ENCODE data around the gene PDCD7.
A peak's percentile ranks its signal among the peaks of the same experiment; 100 is the strongest.

The PDCD7 gene

DNA sequence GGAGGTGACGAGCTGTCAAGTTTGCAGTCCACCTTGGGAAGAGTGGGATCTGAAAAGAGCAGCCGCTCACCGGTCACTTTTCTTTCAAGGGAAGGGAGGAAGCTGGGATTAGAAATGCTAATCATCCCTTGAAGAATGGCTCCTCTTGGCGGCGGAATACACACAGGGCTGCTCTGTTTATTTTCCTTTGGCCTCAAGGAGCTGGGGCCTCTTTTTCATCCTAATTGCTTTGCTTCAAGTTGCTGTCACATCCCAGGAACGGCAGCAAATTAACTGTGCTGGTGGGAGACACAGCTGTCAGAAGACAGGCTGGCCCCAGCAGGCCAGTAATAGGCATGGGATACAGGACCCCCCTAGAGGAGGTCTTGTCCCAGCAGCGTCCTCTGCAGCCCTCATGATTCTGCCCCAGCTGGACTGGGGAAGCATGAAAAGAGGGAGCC, 50.3 kb downstream of the PDCD7 start:
- TF ChIP-seq, protein P1, sequence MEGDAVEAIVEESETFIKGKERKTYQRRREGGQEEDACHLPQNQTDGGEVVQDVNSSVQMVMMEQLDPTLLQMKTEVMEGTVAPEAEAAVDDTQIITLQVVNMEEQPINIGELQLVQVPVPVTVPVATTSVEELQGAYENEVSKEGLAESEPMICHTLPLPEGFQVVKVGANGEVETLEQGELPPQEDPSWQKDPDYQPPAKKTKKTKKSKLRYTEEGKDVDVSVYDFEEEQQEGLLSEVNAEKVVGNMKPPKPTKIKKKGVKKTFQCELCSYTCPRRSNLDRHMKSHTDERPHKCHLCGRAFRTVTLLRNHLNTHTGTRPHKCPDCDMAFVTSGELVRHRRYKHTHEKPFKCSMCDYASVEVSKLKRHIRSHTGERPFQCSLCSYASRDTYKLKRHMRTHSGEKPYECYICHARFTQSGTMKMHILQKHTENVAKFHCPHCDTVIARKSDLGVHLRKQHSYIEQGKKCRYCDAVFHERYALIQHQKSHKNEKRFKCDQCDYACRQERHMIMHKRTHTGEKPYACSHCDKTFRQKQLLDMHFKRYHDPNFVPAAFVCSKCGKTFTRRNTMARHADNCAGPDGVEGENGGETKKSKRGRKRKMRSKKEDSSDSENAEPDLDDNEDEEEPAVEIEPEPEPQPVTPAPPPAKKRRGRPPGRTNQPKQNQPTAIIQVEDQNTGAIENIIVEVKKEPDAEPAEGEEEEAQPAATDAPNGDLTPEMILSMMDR (IDR thresholded peaks at IDR 0.05; ENCODE audit: low read depth, low read length): peak; percentile 57
- H3K4me3 ChIP-seq (ENCODE audit: low read depth, low read length): no peak overlapping the region

DNA sequence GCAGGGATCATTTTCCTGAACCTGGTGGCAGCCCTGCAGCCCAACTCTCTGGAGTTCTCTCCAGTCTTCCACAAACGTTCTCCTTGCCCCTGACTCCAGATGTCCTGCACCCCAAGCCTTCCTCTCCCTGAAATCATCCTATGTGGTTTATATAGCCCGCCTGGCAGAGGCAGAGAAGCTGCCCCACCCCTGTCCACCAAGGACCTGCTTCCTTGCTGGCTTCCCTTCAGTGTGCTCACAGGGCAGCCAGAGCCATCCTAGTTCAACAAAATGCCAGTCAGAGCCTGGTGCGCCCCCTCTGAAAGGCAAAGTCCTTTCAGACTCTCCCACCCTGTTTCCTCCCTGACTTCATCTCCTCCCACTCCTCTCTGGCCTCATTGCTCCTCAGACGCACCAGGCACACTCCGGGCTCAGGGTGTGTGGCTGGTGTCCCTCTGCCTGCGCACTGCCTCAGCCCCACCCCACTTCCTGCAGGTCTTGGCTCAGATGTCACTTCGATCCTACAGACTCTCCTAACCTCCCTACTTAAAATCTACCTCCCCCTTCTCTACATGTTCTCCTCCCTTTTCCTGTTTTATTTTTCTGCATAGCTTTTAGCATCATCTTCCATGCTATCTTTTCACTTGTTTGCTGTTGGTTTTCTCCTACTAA, 51.2 kb downstream of the PDCD7 start:
- H3K4me3 ChIP-seq (ENCODE audit: low read depth, low read length): no peak overlapping the region
- TF ChIP-seq, protein P1 (IDR thresholded peaks at IDR 0.05; ENCODE audit: low read depth, low read length): no peak

DNA sequence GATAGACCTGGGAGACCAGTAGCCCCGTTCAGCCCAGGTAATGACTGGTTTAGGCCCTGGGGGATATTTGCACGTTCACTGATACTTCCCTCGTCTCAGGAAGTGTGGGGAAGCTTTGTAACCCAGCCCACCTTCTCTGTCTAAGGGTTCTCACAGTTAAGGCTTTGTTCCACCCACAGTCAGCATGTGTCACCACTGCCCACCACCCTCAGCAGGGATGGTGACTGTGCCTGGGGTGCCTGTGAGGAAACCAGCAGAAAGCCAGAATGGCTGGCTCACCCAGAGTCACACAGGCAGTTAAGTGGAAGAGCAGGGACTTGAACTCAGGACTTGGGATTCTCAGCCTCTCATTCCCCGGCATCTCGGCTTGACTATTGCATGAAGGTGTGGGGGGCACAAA, 51.9 kb downstream of the PDCD7 start:
- no peak overlapping the region for H3K4me3 ChIP-seq (ENCODE audit: low read depth, low read length)
- TF ChIP-seq, protein P1 (IDR thresholded peaks at IDR 0.05; ENCODE audit: low read depth, low read length): no peak

DNA sequence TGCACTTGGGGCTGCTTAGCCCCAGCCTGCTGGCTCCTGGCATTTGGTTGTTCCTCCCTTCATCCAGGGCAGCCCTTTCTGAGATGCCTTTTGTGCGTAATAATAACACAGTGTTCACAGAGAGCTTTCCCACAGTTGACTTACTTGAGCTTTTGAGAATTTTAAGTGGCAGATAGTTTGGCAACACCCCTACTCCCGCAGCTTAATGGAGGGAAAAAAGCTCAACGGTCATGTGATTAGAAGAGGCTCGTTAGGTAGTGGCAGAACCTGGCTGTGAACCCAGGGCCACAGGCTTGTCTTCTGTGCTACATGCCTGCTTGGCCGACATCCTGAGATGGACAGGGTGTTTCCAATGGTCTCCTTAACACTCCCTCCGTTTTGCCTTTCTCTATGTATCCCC, 52.3 kb downstream of the PDCD7 start:
- TF ChIP-seq, protein P1 (IDR thresholded peaks at IDR 0.05; ENCODE audit: low read depth, low read length): no peak
- H3K4me3 ChIP-seq (ENCODE audit: low read depth, low read length): no peak overlapping the region

DNA sequence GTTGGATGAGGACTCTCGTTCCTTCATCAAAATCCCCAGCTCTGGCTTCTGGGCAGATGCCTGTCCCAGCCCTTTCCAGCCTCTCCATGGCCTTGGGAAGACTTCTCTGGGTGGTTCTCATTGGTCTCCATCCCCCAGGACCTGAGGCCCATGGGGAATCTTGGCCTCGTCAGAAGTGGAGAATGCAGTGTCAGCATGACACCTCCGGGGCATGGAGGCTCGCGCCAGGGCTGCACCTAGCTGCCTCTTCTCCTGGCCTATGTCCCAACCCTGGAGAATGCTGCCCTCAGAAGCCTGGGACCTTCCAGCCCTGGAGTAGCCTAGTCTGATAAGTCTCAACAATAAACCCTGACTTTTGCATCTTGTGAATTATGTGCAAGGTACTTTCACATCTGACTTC, 54.0 kb downstream of the PDCD7 start:
- TF ChIP-seq, protein P1 (IDR thresholded peaks at IDR 0.05; ENCODE audit: low read depth, low read length): no peak
- H3K4me3 ChIP-seq (ENCODE audit: low read depth, low read length): no peak overlapping the region

DNA sequence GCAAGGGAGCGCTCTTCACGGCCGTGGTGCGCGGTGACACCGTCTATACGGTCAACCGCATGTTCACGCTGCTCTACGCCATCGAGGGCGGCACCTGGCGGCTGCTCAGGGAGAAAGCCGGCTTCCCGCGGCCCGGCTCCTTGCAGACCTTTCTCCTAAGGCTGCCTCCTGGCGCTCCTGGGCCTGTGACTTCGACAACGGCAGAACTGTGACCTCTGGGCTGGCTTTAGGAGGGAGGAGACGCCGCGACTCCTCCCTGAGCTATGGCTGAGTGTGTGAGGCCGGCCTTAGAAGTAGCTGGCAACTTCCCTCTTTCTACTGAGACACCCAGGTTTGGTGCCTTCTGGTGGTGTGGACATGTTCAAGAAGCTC, 55.6 kb downstream of the PDCD7 start:
- no peak overlapping the region for H3K4me3 ChIP-seq (ENCODE audit: low read depth, low read length)
- TF ChIP-seq, protein P1 (IDR thresholded peaks at IDR 0.05; ENCODE audit: low read depth, low read length): no peak

DNA sequence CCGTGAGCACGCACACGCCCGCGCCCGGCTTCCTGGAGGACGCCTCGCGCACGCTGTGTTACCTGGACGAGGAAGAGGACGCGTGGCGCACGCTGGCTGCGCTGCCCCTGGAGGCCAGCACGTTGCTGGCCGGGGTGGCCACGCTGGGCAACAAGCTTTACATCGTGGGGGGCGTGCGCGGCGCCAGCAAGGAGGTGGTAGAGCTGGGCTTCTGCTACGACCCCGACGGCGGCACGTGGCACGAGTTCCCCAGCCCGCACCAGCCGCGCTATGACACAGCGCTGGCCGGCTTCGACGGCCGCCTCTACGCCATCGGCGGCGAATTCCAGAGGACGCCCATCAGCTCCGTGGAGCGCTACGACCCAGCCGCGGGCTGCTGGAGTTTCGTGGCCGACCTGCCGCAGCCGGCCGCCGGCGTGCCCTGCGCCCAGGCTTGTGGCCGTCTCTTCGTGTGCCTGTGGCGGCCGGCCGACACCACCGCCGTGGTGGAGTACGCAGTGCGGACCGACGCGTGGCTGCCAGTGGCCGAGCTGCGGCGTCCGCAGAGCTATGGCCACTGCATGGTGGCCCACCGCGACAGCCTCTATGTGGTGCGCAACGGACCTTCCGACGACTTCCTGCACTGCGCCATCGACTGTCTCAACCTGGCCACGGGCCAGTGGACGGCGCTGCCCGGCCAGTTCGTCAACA, 56.2 kb downstream of the PDCD7 start:
- TF ChIP-seq, protein P1 (IDR thresholded peaks at IDR 0.05; ENCODE audit: low read depth, low read length): no peak
- H3K4me3 ChIP-seq (ENCODE audit: low read depth, low read length): no peak overlapping the region

Measured in WI38 (cell line).